ENCODE data around the gene MCL1.
A peak's percentile ranks its signal among the peaks of the same experiment; 100 is the strongest.
"Not testable (repeated sequence)": the region's sequence is repeated elsewhere in the genome, so short reads cannot be mapped to it uniquely, and the experiment has no call there.

Gene MCL1

GRCh38 chr1:150567717-150568593 lies 11.5 kb downstream of the MCL1 start:
- no peak for DNase-seq

GRCh38 chr1:150567341-150567716 lies 12.1 kb downstream of the MCL1 start:
- DNase-seq = no peak

GRCh38 chr1:150566589-150567340 lies 12.6 kb downstream of the MCL1 start:
- no peak for DNase-seq

- not testable (repeated sequence) for DNase-seq
Observed at GRCh38 chr1:150565240-150565991, 14.0 kb downstream of the MCL1 start.

GRCh38 chr1:150564051-150564991 lies 15.1 kb downstream of the MCL1 start:
- DNase-seq = no peak

- no peak for DNase-seq
Observed at GRCh38 chr1:150563340-150564038, 15.9 kb downstream of the MCL1 start.

GRCh38 chr1:150562446-150563339 lies 16.7 kb downstream of the MCL1 start:
- DNase-seq = no peak

GRCh38 chr1:150561974-150562445 lies 17.4 kb downstream of the MCL1 start:
- DNase-seq = peak; percentile 66

GRCh38 chr1:150561254-150561973 lies 18.0 kb downstream of the MCL1 start:
- peak; percentile 84 for DNase-seq

GRCh38 chr1:150560576-150561253 lies 18.7 kb downstream of the MCL1 start:
- DNase-seq = peak; percentile 84

- DNase-seq = no peak
Observed at GRCh38 chr1:150560011-150560438, 19.4 kb downstream of the MCL1 start.

GRCh38 chr1:150559656-150560010 lies 19.8 kb downstream of the MCL1 start:
- no peak for DNase-seq

- DNase-seq = no peak
Observed at GRCh38 chr1:150558761-150559655, 20.4 kb downstream of the MCL1 start.

GRCh38 chr1:150558303-150558704 lies 21.1 kb downstream of the MCL1 start:
- DNase-seq = no peak

GRCh38 chr1:150557813-150558212 lies 21.6 kb downstream of the MCL1 start:
- DNase-seq = no peak

GRCh38 chr1:150557065-150557600 lies 22.3 kb downstream of the MCL1 start:
- no peak for DNase-seq

Measured in GOT3 (cell line).